Liver (tissue), 9 donors: ENCODE results near the gene TMEM187. TPM values are rescaled to one million over a fixed set of nuclear protein-coding genes. Genes with fewer than 3 reads are reported as not detected.
A peak's percentile ranks its signal among the peaks of the same experiment; 100 is the strongest.

ENCODE experiments used
- DNase-seq: peaks from one replicate; pipeline ENCODE4 v3.0.0-alpha.2; 2017; ENCODE audit warnings: low spot score
- H3K27ac ChIP-seq, 2 donors: one replicate each; pipeline ENCODE4 v1.7.0; 2013; ENCODE audit warnings: inconsistent platforms in 2 of 2, low read length in 2 of 2, control low read depth in 1 of 2, low read depth in 1 of 2, mild to moderate bottlenecking in 1 of 2
- H3K27me3 ChIP-seq, 4 donors: one replicate each; pipeline versions ENCODE4 v1.6.1 to v1.7.0; 2013; ENCODE audit warnings: low read length in 3 of 4, inconsistent platforms in 1 of 4, mild to moderate bottlenecking in 1 of 4, moderate library complexity in 1 of 4; ENCODE audit not compliant: control insufficient read depth in 4 of 4, insufficient read depth in 4 of 4
- H3K36me3 ChIP-seq, 4 donors: one replicate each; pipeline versions ENCODE4 v1.6.1 to v1.7.0; 2013; ENCODE audit warnings: low read length in 3 of 4, mild to moderate bottlenecking in 3 of 4, low read depth in 1 of 4, moderate library complexity in 1 of 4; ENCODE audit not compliant: control insufficient read depth in 4 of 4, insufficient read depth in 3 of 4
- H3K4me1 ChIP-seq, 4 donors: one replicate each; pipeline versions ENCODE4 v1.6.1 to v1.7.0; 2013; ENCODE audit warnings: low read length in 3 of 4, mild to moderate bottlenecking in 3 of 4, moderate library complexity in 1 of 4; ENCODE audit not compliant: control insufficient read depth in 4 of 4, insufficient read depth in 4 of 4
- H3K4me3 ChIP-seq, 3 donors: one replicate each; pipeline versions ENCODE4 v1.6.1 to v1.7.0; 2013; ENCODE audit warnings: low read length in 3 of 3, control low read depth in 1 of 3, low read depth in 1 of 3, mild to moderate bottlenecking in 1 of 3
- H3K9ac ChIP-seq, 2 donors: one replicate each; pipeline ENCODE4 v1.7.0; 2013; ENCODE audit warnings: low read length in 2 of 2, mild to moderate bottlenecking in 2 of 2, moderate library complexity in 2 of 2, control low read depth in 1 of 2, low read depth in 1 of 2
- H3K9me3 ChIP-seq, 4 donors: one replicate each; pipeline versions ENCODE4 v1.6.1 to v1.7.0; 2013; ENCODE audit warnings: low read length in 3 of 4; ENCODE audit not compliant: control insufficient read depth in 4 of 4
- CTCF ChIP-seq: fragments of 150-350 bp; IDR thresholded peaks from 2 replicates; pipeline ENCODE4 v1.5.1; 2017; ENCODE audit warnings: improper control_type of control experiment, low read depth, low read length; ENCODE audit not compliant: missing input control
- FOXA1 ChIP-seq: IDR thresholded peaks from 2 replicates; pipeline ENCODE4 v1.6.1; 2016; ENCODE audit warnings: antibody characterized with exemption
- HNF4A ChIP-seq, 2 donors: conservative IDR thresholded peaks; 2 replicates each; pipeline ENCODE4 v1.6.1; 2016; ENCODE audit warnings: antibody characterized with exemption in 2 of 2, mild to moderate bottlenecking in 2 of 2
- HNF4G ChIP-seq: IDR thresholded peaks from 2 replicates; pipeline ENCODE4 v1.6.1; 2016; ENCODE audit warnings: antibody characterized with exemption
- RAD21 ChIP-seq, 2 donors: IDR thresholded peaks; 2 replicates each; pipeline ENCODE4 v1.6.1; 2016; ENCODE audit warnings: antibody characterized with exemption in 2 of 2, mild to moderate bottlenecking in 2 of 2
- RXRA ChIP-seq, 2 donors: IDR thresholded peaks; 2 replicates each; pipeline ENCODE4 v1.6.1; 2017 to 2018; ENCODE audit warnings: antibody characterized with exemption in 2 of 2, mild to moderate bottlenecking in 1 of 2
- SP1 ChIP-seq: IDR thresholded peaks from 2 replicates; pipeline ENCODE4 v1.6.1; 2018; ENCODE audit warnings: antibody characterized with exemption, mild to moderate bottlenecking
- TAF1 ChIP-seq: conservative IDR thresholded peaks from 2 replicates; pipeline ENCODE4 v1.6.1; 2016; ENCODE audit warnings: antibody characterized with exemption, mild to moderate bottlenecking
- YY1 ChIP-seq: IDR thresholded peaks from 2 replicates; pipeline ENCODE4 v1.6.1; 2016; ENCODE audit warnings: antibody characterized with exemption, mild to moderate bottlenecking
- ZBTB33 ChIP-seq: IDR thresholded peaks from 2 replicates; pipeline ENCODE4 v1.6.1; 2016; ENCODE audit warnings: antibody characterized with exemption
- WGBS: extraction: QIAGEN DNeasy Blood & Tissue Kit; methylation state at CpG from one replicate; pipeline ENCODE4 v1.1.7; 2013; 5-methylcytosine and 5-hydroxymethylcytosine counted together
- polyA plus RNA-seq, 2 donors: library from polyadenylated mRNA; stranded (reverse) in 1 of 2; unstranded in 1 of 2; fragments of 200-250 nt in 1 of 2; fragments of >200 nt in 1 of 2; fragmentation: Nextera tagmentation in 1 of 2; extraction: Ambion mirVana in 1 of 2; gene quantifications; one replicate each; pipeline versions ENCODE4 v1.2.1 to v1.2.3, GENCODE V29; 2013 to 2015
- total RNA-seq, 2 donors: library from RNA; depleted of rRNA; stranded (reverse); fragments of >200 nt; gene quantifications; one replicate each; pipeline ENCODE4 v1.2.3, GENCODE V29; 2014
- TF ChIP-seq, protein P1 (sequence below): IDR thresholded peaks from 2 replicates; pipeline ENCODE4 v1.6.1; 2016; ENCODE audit warnings: antibody characterized with exemption
- TF ChIP-seq, protein P2 (sequence below): IDR thresholded peaks from 2 replicates; pipeline ENCODE4 v1.6.1; 2016; ENCODE audit warnings: antibody characterized with exemption, mild to moderate bottlenecking
- donor health status: healthy.
- donor health status: healthy.
- donor health status: healthy.
- donor health status: healthy.
- donor health status: healthy.

Gene TMEM187
- total and polyA plus RNA-seq, 4 donors, result 2.9 to 5.8 (median 4.1) TPM

DNA sequence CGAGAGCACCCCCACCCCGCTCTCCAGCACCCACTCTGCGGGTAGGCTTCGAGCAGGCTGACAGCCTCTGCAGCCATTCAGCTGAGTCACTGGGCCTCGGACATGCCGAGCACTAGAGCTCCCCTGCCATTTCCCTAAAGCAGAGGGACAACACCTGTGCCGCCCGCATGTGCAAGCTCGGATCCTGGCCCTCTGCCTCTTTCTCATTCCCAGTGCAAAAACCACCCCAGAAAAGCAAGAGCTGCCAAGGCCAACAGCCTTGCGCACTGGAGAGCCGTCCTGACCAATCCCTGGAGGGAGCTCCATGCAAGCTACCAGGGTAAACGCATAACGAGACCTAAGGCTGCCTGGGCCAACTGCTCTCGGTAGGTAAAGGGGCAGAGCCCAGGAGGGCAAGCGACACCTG is 6.3 kb upstream of the TMEM187 start:
- peaks cover 10 to 52% (median 41%) of the 10 kb centered on the region in 4 donors for H3K4me1 ChIP-seq
- no peaks in the 10 kb centered on the region for H3K9me3 ChIP-seq
- H3K27ac ChIP-seq, result peak overlapping the region in 1 of 2 donors; percentile 39
- WGBS, result 46% methylated on average over 15 of the region's 15 CpGs
- H3K4me3 ChIP-seq, result no peak overlapping the region
- TF ChIP-seq TAF1 (no peak), RXRA (IDR thresholded peaks at IDR 0.05) (peak; percentile 57 to 69), SP1 (peak; percentile 39), HNF4G (no peak), HNF4A (conservative IDR thresholded peaks at IDR 0.05) (peak in 1 of 2 donors; percentile 6)
- no peak for DNase-seq
- H3K9ac ChIP-seq, result no peak overlapping the region
- no peaks in the 10 kb centered on the region for H3K27me3 ChIP-seq
- H3K36me3 ChIP-seq, result peaks cover 3 to 31% (median 11%) of the 10 kb centered on the region in 4 donors

DNA sequence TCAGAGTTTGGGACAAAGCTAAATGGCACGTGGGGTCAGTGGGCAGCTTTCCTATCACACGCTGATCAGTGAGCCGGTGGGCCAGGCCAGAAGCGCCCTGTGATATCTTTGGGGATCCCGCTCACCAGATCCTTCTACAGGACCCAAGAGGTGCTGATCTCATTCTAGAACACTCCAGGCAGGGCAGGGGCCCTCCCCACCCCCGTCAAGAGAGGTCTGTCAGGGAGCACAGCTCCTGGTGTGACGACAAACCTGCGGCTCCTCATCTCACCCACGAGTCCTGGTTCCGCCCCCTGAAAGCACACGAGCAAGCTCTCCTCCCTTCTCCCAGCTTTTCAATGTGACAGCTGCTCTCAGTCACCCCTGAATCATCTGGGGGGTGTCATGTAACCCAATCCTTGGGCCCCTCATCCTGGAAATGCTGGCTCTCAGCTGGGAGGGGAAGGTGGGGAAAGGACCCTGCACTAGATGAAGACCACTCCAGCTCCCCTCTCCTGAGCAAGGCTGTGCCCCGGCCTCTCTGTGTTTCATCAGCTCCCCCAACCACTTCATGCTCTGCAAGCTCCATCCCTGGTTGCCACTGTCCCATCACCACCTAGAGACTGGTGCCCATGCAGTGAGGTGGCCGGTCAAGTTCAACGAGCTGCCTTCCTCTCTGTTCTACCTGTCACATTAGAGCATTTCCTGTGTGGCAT is 5.6 kb upstream of the TMEM187 start:
- Histone ChIP-seq H3K27me3 (no peaks in the 10 kb centered on the region), H3K9ac (no peak overlapping the region), H3K27ac (peak overlapping the region; percentile 39 to 55), H3K36me3 (peaks cover 3 to 24% (median 9%) of the 10 kb centered on the region in 4 donors), H3K9me3 (no peaks in the 10 kb centered on the region), H3K4me3 (no peak overlapping the region), H3K4me1 (peaks cover 10 to 52% (median 41%) of the 10 kb centered on the region in 4 donors)
- no peak for DNase-seq
- 65% methylated on average over 14 of the region's 14 CpGs for WGBS
- TF ChIP-seq YY1, result no peak
- TF ChIP-seq FOXA1, result no peak
- TF ChIP-seq, protein P1, sequence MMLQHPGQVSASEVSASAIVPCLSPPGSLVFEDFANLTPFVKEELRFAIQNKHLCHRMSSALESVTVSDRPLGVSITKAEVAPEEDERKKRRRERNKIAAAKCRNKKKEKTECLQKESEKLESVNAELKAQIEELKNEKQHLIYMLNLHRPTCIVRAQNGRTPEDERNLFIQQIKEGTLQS, result no peak

DNA sequence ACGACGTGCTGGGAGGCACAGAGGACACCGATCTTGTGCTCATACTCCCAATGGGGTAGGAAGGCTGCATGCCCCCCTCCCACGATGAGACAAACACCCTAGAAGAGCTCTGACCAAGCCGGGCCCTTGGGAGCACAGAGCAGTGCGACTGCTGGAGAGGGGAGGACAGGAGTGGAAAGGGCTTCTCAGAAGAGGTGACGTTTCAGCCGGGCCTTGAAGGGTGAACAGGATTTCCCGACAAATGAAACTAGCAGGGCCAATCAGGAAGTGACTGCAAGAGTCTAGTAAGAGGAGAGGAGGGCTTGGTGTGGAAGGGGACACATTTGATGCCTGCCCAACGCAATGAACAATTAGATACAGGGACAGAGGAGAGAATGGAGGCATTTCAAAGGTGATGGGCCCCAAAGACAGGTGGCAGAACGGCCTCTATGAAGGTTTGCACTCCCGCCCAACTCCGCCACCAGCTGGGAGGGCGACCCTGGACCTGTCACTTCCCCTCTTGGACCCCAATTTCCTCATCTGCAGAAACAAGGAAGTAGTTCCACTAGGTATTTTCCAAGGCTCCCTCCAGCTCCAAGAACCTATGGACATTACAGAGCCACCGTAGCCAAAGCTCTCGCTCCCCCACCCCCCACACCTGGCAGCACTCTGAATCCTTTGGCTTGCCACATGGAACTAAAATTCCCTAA is 4.9 kb upstream of the TMEM187 start:
- peak overlapping the region; percentile 54 to 55 for H3K27ac ChIP-seq
- H3K36me3 ChIP-seq, result peaks cover 0 to 17% (median 6%) of the 10 kb centered on the region in 4 donors
- no peak overlapping the region for H3K9ac ChIP-seq
- TF ChIP-seq RAD21 (IDR thresholded peaks at IDR 0.05) (no peak), HNF4A (conservative IDR thresholded peaks at IDR 0.05) (no peak), ZBTB33 (no peak), HNF4G (no peak), SP1 (no peak), TAF1 (no peak), FOXA1 (no peak), CTCF (no peak)
- TF ChIP-seq, protein P2, sequence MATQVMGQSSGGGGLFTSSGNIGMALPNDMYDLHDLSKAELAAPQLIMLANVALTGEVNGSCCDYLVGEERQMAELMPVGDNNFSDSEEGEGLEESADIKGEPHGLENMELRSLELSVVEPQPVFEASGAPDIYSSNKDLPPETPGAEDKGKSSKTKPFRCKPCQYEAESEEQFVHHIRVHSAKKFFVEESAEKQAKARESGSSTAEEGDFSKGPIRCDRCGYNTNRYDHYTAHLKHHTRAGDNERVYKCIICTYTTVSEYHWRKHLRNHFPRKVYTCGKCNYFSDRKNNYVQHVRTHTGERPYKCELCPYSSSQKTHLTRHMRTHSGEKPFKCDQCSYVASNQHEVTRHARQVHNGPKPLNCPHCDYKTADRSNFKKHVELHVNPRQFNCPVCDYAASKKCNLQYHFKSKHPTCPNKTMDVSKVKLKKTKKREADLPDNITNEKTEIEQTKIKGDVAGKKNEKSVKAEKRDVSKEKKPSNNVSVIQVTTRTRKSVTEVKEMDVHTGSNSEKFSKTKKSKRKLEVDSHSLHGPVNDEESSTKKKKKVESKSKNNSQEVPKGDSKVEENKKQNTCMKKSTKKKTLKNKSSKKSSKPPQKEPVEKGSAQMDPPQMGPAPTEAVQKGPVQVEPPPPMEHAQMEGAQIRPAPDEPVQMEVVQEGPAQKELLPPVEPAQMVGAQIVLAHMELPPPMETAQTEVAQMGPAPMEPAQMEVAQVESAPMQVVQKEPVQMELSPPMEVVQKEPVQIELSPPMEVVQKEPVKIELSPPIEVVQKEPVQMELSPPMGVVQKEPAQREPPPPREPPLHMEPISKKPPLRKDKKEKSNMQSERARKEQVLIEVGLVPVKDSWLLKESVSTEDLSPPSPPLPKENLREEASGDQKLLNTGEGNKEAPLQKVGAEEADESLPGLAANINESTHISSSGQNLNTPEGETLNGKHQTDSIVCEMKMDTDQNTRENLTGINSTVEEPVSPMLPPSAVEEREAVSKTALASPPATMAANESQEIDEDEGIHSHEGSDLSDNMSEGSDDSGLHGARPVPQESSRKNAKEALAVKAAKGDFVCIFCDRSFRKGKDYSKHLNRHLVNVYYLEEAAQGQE, result no peak
- TF ChIP-seq, protein P1, result no peak
- no peaks in the 10 kb centered on the region for H3K9me3 ChIP-seq
- no peaks in the 10 kb centered on the region for H3K27me3 ChIP-seq
- WGBS, result 62% methylated on average over 16 of the region's 16 CpGs
- peaks cover 10 to 52% (median 41%) of the 10 kb centered on the region in 4 donors for H3K4me1 ChIP-seq
- H3K4me3 ChIP-seq, result no peak overlapping the region
- DNase-seq, result no peak
